Mucosa of gallbladder (tissue), 1 donor: ENCODE measurements around the gene FAAP100. TPM values are rescaled to one million over a fixed set of nuclear protein-coding genes. Genes with fewer than 3 reads are reported as not detected.

Experiments used
- DNase-seq: peaks from one replicate; pipeline ENCODE4 v3.0.0-alpha.2; 2020; ENCODE audit warnings: low spot score
- total RNA-seq: library from RNA; stranded (reverse); gene quantifications from one replicate; pipeline ENCODE4 v1.2.1, GENCODE V29; 2021
- donor health status: DM: no; HTN: no; CAD: no.

The FAAP100 gene
- total RNA-seq, 1 donor from 2014 or later, result 37.0 TPM

GRCh38 chr17:81524865-81525159 is 27.3 kb downstream of the FAAP100 start:
- DNase-seq, result no peak

- no peak for DNase-seq
These were observed 27.9 kb downstream of the FAAP100 start for GRCh38 chr17:81524039-81524864.

GRCh38 chr17:81523402-81524038 is 28.6 kb downstream of the FAAP100 start:
- DNase-seq, result no peak

GRCh38 chr17:81522491-81523401 is 29.4 kb downstream of the FAAP100 start:
- DNase-seq, result no peak

- no peak for DNase-seq
These were observed 31.9 kb downstream of the FAAP100 start for GRCh38 chr17:81520021-81520901.

- DNase-seq, result no peak
These were observed 32.7 kb downstream of the FAAP100 start for GRCh38 chr17:81519284-81520020.

- no peak for DNase-seq
These were observed 33.3 kb downstream of the FAAP100 start for GRCh38 chr17:81518785-81519283.

GRCh38 chr17:81518113-81518784 is 33.9 kb downstream of the FAAP100 start:
- DNase-seq, result no peak

- DNase-seq, result no peak
These were observed 34.6 kb downstream of the FAAP100 start for GRCh38 chr17:81517339-81518112.

GRCh38 chr17:81517009-81517338 is 35.2 kb downstream of the FAAP100 start:
- DNase-seq, result no peak

- no peak for DNase-seq
These were observed 35.7 kb downstream of the FAAP100 start for GRCh38 chr17:81516439-81516838.

- DNase-seq, result no peak
These were observed 36.6 kb downstream of the FAAP100 start for GRCh38 chr17:81515530-81516041.

- DNase-seq, result peak; percentile 76
These were observed 37.2 kb downstream of the FAAP100 start for GRCh38 chr17:81514739-81515529.

- no peak for DNase-seq
These were observed 37.7 kb downstream of the FAAP100 start for GRCh38 chr17:81514489-81514738.

GRCh38 chr17:81513753-81514488 is 38.2 kb downstream of the FAAP100 start:
- peak; percentile 68 for DNase-seq

- peak; percentile 67 for DNase-seq
These were observed 38.8 kb downstream of the FAAP100 start for GRCh38 chr17:81513372-81513752.

GRCh38 chr17:81512562-81513371 is 39.4 kb downstream of the FAAP100 start, which contains the start of gene ACTG1:
Gene ACTG1, minus strand, starts transcription at chr17:81512799. Its CDS starts 445 bp downstream, at chr17:81512354.
- DNase-seq, result peak; percentile 95
